SW 1271 (cell line): Measurements from ENCODE around the gene RNASE11.
"Not testable (repeated sequence)": the region's sequence is repeated elsewhere in the genome, so short reads cannot be mapped to it uniquely, and the experiment has no call there.

Source experiments
- DNase-seq, 2 experiments: peaks; one replicate each; lab custom pipeline; 2025; lab: John Stamatoyannopoulos, UW

The RNASE11 gene

DNA sequence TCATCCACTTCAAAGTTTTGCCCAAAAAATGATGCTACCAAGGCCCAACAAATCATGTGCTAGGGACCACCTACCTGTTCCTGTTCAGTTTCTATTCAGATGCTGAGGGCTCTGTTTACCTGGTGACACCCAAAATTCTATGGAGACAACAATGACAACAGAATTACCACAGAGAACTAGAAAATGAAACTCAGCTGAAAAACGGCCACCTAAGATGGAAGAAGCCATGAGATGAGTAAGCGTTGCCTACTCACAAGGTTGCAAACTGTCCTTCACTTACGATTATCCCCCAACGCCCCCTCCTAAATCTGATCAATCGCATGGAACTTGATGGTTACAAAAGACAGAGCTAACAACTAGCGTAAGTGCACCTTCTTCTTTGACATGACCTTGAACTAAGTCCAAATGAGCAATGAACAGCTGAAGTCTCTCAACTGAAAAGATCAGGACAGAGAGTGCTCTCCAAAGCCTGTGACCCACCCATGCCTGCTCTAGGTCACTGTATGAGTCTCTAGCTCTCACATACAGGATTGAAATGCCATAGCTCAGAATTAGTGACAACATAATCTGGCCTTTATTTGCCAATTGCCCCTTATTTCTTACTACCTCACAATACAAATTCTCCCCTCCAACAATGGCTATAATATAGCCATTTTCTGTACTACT lies at the start of gene RNASE11:
Gene RNASE11, minus strand, starts transcription at position 513 of the 666 bp plus-strand sequence.
- DNase-seq = no peak

DNA sequence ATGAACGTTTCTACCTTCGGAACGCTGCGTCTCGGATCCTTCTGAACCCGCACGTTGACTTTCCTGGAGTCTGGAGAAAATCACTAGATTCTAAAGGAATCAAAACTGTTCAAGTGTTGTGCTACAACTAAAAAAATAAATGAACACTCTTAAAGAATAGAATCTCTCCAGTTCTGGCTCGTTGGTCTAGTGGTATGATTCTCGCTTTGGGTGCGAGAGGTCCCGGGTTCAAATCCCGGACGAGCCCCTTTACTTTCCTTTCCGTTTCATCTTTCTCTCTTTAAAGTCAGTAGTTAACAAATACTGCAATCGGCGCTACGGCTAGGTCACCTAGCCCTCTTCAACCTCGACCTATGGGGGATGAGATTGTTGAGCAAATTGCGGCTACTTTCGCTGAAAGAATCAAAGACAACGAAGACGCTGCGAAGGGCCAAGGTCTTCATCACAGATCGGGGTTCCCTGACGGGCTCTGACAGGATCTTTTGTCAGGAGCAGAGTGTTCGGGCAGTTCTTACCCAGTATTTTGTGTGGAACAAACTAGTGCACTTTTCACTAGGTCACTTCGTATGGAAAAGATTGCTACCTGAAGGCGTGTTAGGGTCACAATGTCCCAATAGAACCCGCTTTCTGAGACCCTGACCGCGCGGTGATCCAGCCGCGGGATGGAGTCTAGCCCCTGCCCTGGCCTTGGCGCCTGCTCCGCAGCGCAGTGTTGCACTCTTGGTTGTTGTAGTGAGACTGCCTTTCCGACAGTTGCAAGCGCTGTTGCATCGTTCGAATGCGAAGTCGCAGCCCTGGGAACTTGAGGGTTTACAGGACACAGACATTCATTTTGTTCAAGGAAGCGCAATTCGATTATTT lies 45.3 kb upstream of the RNASE11 start:
- DNase-seq = peak; percentile 89 to 94

DNA sequence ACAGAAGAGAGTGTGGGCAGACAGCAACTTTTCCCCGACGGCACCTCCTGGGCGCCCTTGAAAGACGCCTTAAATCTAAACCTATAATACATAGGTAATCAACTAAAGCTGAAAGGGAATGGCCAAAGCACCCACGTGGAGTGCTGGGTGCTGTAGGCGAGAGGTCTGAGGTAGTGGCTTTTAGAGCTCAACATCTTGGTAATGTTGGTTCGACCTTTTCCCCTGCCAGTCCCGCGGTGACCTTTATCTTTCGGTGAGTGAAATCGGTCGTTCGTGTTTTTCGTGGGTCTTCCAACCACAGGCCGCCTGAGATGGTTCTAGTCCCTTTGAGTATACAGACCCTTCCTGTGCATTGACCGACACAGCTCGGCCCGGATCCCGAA lies 44.6 kb upstream of the RNASE11 start:
- DNase-seq = no peak

DNA sequence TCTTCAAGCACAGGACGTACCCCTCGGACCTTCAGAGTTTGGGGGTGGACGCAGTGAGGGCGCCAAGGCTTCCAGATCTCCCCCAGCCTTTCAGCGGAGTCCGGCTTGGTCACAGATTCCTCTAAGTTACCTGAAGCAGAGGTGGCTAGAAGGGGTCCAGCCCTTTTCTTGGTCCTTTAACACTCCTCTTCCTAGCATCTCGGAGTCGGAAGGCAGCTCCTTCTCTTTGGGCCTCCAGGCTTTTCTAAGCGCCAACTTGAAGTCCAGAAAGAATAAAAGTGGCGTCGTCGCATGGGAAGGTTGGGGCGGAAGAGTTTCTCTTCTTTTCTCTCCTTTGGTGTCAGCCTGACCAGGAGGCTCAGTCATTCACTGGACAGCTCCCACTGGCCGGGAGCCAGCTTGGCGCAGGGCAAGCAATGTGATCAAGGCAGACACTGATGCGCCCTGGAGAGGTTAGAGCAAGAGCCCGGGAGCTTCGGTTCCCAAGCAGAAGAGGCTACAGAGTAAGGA lies 44.1 kb upstream of the RNASE11 start:
- DNase-seq = no peak

DNA sequence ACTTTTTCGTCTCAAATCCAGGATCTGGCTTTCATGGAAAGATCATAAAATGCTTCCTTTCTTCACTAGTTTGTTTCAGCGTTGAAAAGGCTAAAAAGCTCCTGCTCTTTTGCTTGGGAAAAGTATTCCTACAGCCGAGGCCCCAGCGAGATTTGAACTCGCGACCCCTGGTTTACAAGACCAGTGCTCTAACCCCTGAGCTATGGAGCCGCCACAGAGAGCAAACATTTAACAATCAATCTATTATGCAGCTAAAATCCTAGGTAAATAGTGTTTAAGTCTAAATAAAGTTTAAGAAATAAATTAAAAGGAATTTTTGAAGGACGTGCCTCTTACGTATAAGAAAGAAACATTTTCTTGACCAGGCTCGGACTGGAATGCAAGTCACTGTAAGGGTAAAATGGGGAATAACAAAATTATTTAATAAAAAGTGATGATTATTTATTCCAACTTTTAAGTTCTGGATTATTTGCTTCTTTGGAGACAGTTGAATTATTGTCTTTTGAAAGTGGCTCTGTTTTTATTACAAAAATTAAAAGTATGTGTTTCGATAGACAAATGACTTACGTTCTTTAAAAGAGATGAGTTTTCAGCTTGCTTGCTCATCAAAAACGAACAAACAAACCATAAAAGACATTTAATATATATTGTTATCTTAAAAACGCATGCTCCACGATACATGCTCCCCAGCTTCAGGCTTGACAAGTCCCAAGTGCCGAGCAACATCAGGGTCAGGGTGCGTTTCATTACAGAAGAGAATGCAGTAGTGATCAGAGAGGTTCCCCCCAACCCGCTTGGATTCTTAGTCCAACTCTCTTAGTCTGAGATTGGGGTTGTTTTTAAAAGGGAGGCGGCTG lies 43.5 kb upstream of the RNASE11 start:
- peak; percentile 16 to 74 for DNase-seq

DNA sequence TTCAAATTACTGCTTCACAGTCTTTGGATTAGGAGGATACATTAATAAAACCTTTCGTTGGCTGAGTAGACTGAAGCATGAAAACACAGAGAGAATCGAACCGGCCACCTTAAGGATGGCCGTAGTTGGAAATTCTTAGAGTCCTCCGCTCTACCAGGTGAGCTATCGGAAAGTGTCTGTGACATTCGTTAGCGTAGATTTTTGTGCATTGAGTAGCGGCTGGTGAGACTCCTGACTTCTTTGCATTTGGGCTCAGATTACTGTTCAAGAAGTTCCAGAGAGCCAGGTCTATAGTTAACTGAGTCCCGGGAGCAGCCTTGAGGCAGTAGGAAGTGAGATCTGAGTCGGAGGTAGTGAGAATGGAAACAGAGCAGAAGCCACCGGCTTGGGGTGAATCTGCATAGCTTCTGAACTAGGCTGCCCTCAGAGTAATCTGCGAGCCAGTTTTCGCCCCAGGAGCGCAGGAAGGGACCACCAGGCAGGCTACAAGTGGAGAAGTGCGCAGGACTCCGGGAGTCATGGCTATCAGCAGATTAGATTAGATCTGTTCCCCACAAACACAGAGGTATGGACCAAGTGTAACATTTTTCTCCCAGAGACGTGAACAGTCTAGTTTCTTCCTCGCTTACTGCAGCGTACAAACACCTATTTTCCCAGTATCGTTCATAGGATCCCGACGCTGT lies 42.7 kb upstream of the RNASE11 start:
- DNase-seq = peak; percentile 75 to 87

DNA sequence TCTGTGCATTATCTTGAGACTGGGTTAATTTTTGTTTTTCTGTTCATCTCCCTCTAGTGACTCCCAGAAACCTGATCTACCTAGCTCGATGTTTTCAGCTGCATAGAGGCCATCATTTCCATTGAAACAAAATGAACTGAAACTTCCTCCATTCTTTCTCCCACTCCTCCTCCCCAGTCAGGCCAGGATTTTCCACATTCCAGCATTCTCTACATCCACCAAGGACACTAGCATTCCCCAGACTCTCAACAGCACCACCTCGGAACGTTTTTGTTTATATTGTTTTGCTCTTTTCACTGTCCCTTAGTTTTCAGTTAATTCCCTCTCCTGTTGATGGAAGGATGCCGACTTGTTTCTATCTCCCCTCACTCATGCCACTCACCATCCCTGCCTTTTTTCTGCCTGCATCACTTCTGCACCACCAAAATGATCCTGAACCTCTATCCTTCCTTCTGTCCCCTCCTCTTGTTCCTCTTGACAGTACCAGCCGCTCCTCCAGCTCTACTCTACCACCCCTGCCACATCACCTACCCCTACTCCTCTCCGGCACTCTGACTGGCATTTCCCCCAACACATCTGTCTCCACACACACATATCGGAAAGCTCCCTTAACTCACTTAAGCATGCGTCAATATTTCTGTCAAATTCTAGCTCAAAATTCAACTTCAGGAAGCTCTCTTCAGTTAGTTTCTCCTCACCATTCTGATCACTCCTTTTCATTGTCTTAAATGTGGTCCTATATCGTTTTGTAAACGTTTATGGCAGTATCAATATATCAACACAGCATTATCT lies 40.5 kb upstream of the RNASE11 start:
- DNase-seq = no peak

DNA sequence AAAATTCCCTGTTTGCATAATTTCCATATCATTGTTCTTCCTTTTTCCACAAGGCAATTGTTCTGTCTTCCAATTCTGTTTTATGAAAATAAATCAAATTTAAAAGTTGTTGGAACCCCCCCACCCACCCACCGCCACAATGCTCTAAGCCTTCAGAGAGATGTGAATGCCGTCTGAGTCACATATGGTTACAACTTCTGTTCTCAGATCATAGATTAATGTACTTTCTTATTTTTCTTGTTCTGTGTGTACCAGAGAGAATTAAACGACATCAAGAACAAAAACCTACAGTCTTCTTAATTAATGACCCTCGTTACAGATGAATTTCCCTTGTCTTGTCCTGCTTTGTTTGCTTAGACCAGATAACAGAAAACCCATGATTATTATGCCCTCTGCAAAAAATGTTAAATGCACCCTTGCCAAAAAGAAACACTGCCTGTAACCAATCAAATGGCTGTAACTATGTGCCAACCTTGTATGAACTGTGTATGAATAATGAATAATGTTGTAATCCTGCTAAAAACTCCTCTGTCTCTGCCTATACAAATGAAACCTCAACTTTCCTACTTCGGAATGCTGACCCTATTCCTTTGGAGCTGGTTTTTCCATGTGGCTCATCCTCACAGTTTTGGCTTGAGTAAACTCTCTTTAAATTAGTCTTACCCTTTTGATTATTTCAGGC lies 39.7 kb upstream of the RNASE11 start:
- no peak for DNase-seq

DNA sequence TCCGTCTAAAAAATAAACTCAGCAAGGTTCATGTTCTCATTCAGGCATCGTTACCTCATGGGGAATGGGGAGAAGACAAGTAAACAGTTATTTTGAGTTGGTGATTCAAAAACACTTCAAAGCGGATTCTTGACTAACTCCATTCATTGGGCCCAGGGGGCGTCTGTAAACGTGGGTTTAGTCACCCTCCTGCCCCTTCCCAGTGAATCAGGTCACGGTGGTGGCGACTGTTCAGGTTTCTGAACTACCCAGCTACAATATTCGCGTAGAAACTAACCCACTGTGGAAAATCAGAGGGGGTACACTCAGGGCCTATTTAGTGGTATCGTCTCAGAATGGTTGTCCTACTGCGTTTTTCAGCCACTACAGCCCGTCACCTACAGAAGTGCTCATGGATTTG lies 38.5 kb upstream of the RNASE11 start:
- DNase-seq = no peak

DNA sequence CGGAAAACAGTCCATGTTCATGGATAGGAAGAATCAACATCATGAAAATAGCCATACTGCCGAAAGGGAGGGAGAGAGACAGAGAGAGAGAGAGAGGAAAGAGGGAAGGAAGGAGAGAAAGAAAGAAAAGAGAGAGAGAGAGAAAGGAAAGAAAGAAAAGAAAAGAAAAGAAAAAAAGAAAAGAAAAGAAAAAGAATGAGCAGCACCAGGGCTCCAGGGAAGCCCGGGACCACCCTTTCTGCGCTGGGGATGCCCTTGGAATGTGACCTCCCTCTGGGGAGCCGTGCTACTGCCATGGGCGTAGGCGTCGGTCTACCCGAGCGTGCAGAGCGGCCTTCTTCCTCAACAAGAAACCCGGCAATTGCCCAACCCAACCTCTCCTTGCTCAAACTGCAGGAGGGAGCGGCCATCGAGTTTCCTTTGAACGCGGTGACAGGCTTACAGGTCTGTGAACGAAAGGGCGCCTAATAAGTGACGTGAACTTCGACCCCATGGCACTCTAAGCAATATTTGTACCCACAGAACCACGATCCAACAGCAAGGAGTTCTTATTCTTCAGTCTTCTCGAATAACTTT lies 36.8 kb upstream of the RNASE11 start:
- peak; percentile 44 to 69 for DNase-seq

DNA sequence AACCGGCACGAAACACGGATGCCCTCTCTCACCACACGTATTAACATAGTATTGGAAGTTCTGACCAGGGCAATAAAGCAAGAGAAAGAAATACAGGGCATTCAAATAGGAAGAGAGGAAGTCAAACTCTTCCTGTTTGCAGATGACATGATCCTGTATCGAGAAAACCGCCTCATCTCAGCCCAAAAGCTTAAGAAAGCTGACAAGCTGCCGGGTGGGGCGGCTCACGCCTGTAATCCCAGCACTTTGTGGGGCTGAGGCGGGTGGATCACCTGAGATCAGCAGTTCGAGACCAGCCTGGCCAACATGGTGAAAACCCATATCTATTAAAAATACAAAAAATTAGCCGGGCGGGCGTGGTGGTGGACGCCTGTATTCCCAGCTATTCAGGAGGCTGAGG lies 36.0 kb upstream of the RNASE11 start:
- DNase-seq = no peak

DNA sequence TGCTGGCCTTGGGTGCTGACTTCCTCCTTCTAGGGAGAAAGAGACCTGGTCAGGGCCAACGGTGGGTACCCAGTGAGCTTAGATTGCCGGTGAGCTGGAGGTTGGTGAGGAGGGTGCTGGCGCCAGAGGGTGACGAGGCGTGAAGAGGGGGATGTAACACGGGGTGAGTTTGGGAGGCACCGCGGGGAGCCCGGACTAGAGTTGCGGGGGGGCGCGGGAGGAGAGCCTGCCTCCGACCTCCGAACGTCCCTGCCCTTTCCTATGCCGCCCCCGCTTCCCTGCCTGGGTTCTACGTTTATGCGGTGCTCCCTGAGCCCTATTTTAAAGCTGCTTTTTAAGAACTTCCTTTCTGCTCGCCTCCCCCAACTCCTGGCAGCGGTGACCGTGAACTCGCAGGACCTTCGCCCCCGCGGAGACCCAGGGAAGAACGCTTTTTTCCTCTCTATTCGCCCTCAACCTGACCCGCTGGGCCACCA lies 35.1 kb upstream of the RNASE11 start:
- no peak for DNase-seq

DNA sequence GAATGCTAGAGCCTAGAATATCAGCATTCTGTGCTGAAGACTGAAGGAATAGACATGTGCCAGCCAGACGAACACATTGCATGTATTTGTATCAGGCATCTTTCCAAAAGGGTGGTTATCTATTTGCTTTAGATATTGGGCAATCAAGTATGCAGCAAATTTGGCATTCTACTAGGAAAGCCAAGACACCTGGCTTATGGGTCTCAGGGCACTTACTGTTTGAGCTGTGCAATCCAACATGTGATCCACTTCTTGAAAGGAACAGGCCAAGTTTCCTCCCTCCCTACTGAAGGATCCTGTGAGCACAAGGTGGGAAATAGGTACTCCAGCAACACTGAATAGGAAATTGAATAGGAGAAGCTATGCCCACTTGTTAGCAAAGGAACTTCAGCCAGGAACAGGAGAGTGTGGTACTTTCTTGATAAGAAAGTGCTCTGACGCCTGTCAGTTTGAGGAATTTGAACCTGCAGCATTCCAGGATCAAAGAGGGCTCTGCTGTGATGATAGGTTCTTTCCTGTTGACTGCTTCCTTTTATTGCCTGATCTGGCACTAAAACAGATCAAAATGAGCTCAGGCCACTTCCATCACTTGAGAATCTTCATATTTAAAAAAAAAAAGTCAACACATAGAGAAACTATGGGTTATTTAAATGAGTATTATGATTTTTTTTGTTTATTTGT lies 33.1 kb upstream of the RNASE11 start:
- DNase-seq = no peak

DNA sequence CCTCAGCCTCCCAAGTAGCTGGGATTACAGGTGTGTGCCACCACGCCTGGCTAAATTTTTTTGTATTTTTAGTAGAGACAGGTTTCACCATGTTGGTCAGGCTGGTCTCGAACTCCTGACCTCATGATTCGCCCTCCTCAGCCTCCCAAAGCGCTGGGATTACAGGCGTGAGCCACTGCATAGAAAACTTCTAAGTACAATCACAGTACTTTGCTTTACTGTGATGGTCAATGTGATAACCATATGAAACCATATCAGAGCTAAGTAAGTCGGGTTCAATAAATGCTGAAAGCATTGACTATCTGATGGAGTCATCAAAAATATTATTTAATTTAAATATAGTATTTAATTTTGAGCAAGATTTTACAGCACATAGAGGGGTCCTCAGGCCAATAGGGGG lies 31.9 kb upstream of the RNASE11 start:
- not testable (repeated sequence) for DNase-seq

DNA sequence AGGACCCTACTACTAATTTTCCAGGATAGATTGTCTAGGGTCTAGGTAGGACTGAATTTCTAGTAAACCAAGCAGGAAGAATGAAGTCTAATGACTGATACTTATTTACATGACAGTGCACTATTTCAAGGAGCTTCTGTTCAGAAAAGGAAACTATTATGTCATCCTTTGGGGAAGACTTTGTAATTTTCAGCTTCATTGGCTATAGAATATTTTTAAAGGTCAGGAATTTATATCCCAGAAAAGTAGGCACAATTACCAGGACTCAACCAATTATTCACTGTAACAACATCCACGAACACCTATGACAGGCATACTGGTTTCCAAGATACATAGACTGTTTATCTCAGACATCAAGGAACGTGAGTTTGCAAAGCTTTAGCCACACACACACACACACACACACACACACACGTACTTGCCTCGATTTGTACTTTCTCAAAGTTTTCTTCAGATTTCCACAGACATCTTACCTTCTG lies 30.5 kb upstream of the RNASE11 start:
- no peak for DNase-seq

DNA sequence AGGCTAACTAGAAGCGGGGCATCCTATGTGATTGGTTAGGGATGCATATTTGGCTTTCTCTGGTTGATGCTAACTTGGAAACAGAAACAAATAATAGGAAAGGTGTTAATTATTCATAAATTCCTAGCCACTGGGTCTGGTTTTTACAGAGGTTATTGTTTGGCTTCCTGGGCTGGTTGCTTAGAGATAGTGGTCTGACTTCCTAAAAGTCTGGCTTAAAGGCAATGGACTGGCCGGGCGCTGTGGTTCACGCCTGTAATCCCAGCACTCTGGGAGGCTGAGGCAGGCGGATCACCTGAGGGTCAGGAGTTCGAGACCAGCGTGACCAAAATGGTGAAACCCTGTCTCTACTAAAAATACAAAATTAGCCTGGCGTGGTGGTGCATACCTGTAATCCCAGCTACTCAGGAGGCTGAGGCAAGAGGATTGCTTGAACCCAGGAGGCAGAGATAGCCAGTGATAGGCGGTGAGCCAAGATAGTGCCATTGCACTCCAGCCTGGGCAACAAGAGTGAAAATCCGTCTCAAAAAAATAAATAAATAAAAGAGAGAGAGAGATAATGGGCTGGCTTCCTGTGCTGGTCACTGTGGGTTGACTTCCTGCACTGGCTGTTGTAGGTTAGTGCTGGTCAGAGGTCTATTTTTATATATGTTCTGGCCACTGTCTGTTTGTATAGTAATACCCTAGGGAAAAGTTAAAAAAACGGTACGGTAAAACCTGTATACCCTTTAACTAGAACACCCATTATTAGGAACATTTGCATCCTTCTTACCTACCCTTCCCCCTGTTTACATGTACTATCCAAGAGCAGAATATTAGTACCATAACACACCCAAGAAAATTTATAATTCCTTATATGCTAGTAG lies 29.6 kb upstream of the RNASE11 start:
- no peak for DNase-seq

DNA sequence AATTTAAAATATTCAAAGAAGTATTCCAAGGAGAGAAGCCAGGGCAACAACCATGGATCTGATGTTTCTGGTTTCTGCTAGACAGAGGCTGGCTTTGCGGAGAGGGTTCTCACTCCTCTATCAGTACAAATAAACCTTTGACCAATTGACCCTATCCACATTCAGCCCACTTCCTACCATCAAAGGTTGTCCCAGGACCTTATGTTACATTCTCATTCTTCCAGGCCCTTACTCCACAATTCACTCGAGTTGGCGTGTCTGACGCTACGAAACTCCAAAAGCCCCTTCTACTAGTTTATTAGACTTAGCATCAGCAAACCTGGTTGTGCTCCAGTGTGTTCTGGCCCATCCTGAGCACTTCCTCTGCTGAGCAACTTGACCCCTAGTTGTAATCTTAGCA lies 28.2 kb upstream of the RNASE11 start:
- no peak for DNase-seq
